ENCODE measurements around the gene PTPN12. TPM values are rescaled to one million over a fixed set of nuclear protein-coding genes. Genes with fewer than 3 reads are reported as not detected.

The PTPN12 gene
- total RNA-seq, 1 experiment from 2014 or later = 40.9 TPM

- Histone ChIP-seq H3K4me3 (ENCODE audit: insufficient read depth, low read depth, low read length) (no peak overlapping the region), H3K36me3 (replicated peaks; ENCODE audit: control insufficient read depth, insufficient read depth, low read length) (peaks cover 8% of the 10 kb centered on the region), H3K27me3 (ENCODE audit: control insufficient read depth, insufficient read depth, low read length) (no peaks in the 10 kb centered on the region)
- DNase-seq = no peak
Observed at GRCh38 chr7:77687100-77687746, 150.1 kb downstream of the PTPN12 start.

- H3K4me3 ChIP-seq (ENCODE audit: insufficient read depth, low read depth, low read length) = no peak overlapping the region
- DNase-seq = no peak
- peaks cover 8% of the 10 kb centered on the region for H3K36me3 ChIP-seq (replicated peaks; ENCODE audit: control insufficient read depth, insufficient read depth, low read length)
- H3K27me3 ChIP-seq (ENCODE audit: control insufficient read depth, insufficient read depth, low read length) = no peaks in the 10 kb centered on the region
Observed at GRCh38 chr7:77687747-77688144, 150.7 kb downstream of the PTPN12 start.

Other genes with a start within 250 kb of the PTPN12 start
- 3.7 and 4.3 TPM in 2 replicates for gene GSAP, start 120.9 kb upstream of the PTPN12 start, total RNA-seq (2014; rRNA removed; shearing (Covaris generic))
- gene RSBN1L, start 159.2 kb downstream of the PTPN12 start, total RNA-seq (2014; rRNA removed; shearing (Covaris generic)) = 12.6 and 12.8 TPM in 2 replicates

All from H7 (cell line).